OCI-LY3 (cell line): ENCODE measurements around the gene SMG1.

ENCODE experiments used
- CTCF ChIP-seq: fragments of 200-600, 300-600 bp; sonication (generic); IDR thresholded peaks from 2 replicates; pipeline ENCODE4 v1.5.1; 2014; ENCODE audit warnings: antibody characterized with exemption, low read length, low read depth
- EZH2phosphoT487 ChIP-seq: fragments of 200-600 bp; shearing (Covaris generic); IDR thresholded peaks from 2 replicates; pipeline ENCODE4 v1.6.1; 2018; ENCODE audit warnings: antibody characterized with exemption, mixed run types, low read depth

GRCh38 chr16:18809165-18809564 is 117.0 kb downstream of the SMG1 start:
- TF ChIP-seq CTCF, result no peak
- no peak for TF ChIP-seq EZH2phosphoT487
